ENCODE measurements around the gene KDM3A.

KDM3A gene

GRCh38 chr2:86440631-86441391 lies at the start of gene KDM3A:
KDM3A (plus strand) TSS chr2:86441371; CDS start chr2:86442048, 677 bp downstream.
- no peak for TF ChIP-seq CTCF (IDR thresholded peaks at IDR 0.05; ENCODE audit: control extremely low read depth, extremely low read depth, low read depth, missing control alignments)
- ChIA-PET POLR2A (interaction anchor here (0.6 to 1.4 kb wide), 5 partner anchors 18 to 247 kb away, joined by 3 to 7 read pairs (median 3); no protein-coding TSS in a partner anchor), CTCF (interaction anchor here (0.7 to 3.9 kb wide), 6 partner anchors 10 to 243 kb away, joined by 3 to 22 read pairs (median 4); no protein-coding TSS in a partner anchor)
- DNase-seq (ENCODE audit: extremely low spot score): peak; percentile 94

- no peak for DNase-seq (ENCODE audit: extremely low spot score)
- ChIA-PET POLR2A (no interaction called here), CTCF (no interaction called here)
- no peak for TF ChIP-seq CTCF (IDR thresholded peaks at IDR 0.05; ENCODE audit: control extremely low read depth, extremely low read depth, low read depth, missing control alignments)
Observed at GRCh38 chr2:86392873-86393518, 48.2 kb upstream of the KDM3A start.

- ChIA-PET POLR2A (no interaction called here), CTCF (interaction anchor here (1.2 kb wide), 1 partner anchor 9 kb away, joined by 3 read pairs; no protein-coding TSS in a partner anchor)
- DNase-seq (ENCODE audit: extremely low spot score): no peak
Observed at GRCh38 chr2:86393521-86394491, 47.4 kb upstream of the KDM3A start.

GRCh38 chr2:86396291-86396785 lies 44.8 kb upstream of the KDM3A start:
- no peak for DNase-seq (ENCODE audit: extremely low spot score)
- ChIA-PET POLR2A (interaction anchor here (0.6 kb wide), 1 partner anchor 212 kb away, joined by 3 read pairs; no protein-coding TSS in a partner anchor), CTCF (interaction anchor here (0.9 to 2.1 kb wide), 6 partner anchors 15 to 357 kb away, joined by 3 to 5 read pairs (median 4); no protein-coding TSS in a partner anchor)
- peak; percentile 21 for TF ChIP-seq CTCF (IDR thresholded peaks at IDR 0.05; ENCODE audit: control extremely low read depth, extremely low read depth, low read depth, missing control alignments)

More at GRCh38 chr2:86393521-86394491, 47.4 kb upstream of the KDM3A start:
- TF ChIP-seq CTCF (IDR thresholded peaks at IDR 0.05; ENCODE audit: control extremely low read depth, extremely low read depth, low read depth, missing control alignments): no peak

- no peak for TF ChIP-seq CTCF (IDR thresholded peaks at IDR 0.05; ENCODE audit: control extremely low read depth, extremely low read depth, low read depth, missing control alignments)
- DNase-seq (ENCODE audit: extremely low spot score): no peak
- ChIA-PET POLR2A (no interaction called here), CTCF (interaction anchor here (0.6 to 1.6 kb wide), 6 partner anchors 11 to 390 kb away, joined by 3 to 4 read pairs (median 3); no protein-coding TSS in a partner anchor)
Observed at GRCh38 chr2:86397986-86398385, 43.2 kb upstream of the KDM3A start.

All from GM10248 (cell line).